Esophagus muscularis mucosa (tissue), 4 donors: ENCODE measurements around the gene MATCAP1. TPM values are rescaled to one million over a fixed set of nuclear protein-coding genes. Genes with fewer than 3 reads are reported as not detected.
A peak's percentile ranks its signal among the peaks of the same experiment; 100 is the strongest.

ENCODE experiments used
- DNase-seq: peaks from one replicate; pipeline ENCODE4 v3.0.0-alpha.2; 2017; ENCODE audit errors: extremely low spot score
- H3K27ac ChIP-seq, 4 donors: fragments of 200-600 bp; sonication (generic); replicated peaks in 1 of 4; 1 replicate in 3 of 4; 2 replicates in 1 of 4; pipeline ENCODE4 v1.5.1; 2016 to 2019; ENCODE audit warnings: mild to moderate bottlenecking in 1 of 4
- H3K27me3 ChIP-seq, 4 donors: fragments of 200-600 bp; sonication (generic); one replicate each; pipeline versions ENCODE4 v1.5.1 to v1.6.0; 2016 to 2019
- H3K36me3 ChIP-seq, 4 donors: fragments of 200-600 bp; sonication (generic); one replicate each; pipeline ENCODE4 v1.5.1; 2016 to 2019
- H3K4me1 ChIP-seq, 4 donors: fragments of 200-600 bp; sonication (generic); one replicate each; pipeline ENCODE4 v1.5.1; 2016 to 2019
- H3K4me3 ChIP-seq, 4 donors: fragments of 200-600 bp; sonication (generic); 1 replicate in 2 of 4; 2 replicates in 2 of 4; pipeline ENCODE4 v1.5.1; 2016 to 2019; ENCODE audit warnings: mild to moderate bottlenecking in 4 of 4, moderate library complexity in 1 of 4
- H3K9me3 ChIP-seq, 4 donors: fragments of 200-600 bp; sonication (generic); 1 replicate in 3 of 4; 2 replicates in 1 of 4; pipeline ENCODE4 v1.5.1; 2016 to 2019
- CTCF ChIP-seq, 3 experiments: fragments of 200-600 bp in 2 of 3; fragments of 450-650 bp in 1 of 3; sonication (generic) in 2 of 3; IDR thresholded peaks; one replicate each; pipeline ENCODE4 v1.5.1; 2017 to 2019; ENCODE audit warnings: antibody characterized with exemption in 3 of 3, mild to moderate bottlenecking in 2 of 3, moderate library complexity in 1 of 3
- EP300 ChIP-seq: sonication (generic); formaldehyde crosslinking; IDR thresholded peaks from one replicate; pipeline ENCODE4 v1.6.1; 2017; ENCODE audit warnings: antibody characterized with exemption
- POLR2A ChIP-seq: fragments of 450-650 bp; IDR thresholded peaks from one replicate; pipeline ENCODE4 v1.6.1; 2017; ENCODE audit warnings: antibody characterized with exemption, moderate library complexity, mild to moderate bottlenecking, low read depth
- POLR2AphosphoS5 ChIP-seq, 2 donors: sonication (generic); formaldehyde crosslinking; IDR thresholded peaks; one replicate each; pipeline ENCODE4 v1.6.1; 2017; ENCODE audit warnings: antibody characterized with exemption in 2 of 2
- WGBS: methylation state at CpG from one replicate; pipeline ENCODE4 v1.1.5; 2018; 5-methylcytosine and 5-hydroxymethylcytosine counted together
- intact Hi-C: fragments of 100-400 bp; cut with DNase I; formaldehyde crosslinking; loops from one replicate; pipeline ENCODE4 v1.15.1; 2023
- total RNA-seq, 4 donors: library from RNA; depleted of rRNA; stranded (reverse); fragments of >200 nt; gene quantifications; one replicate each; pipeline versions ENCODE4 v1.1.0 to v1.2.1, GENCODE V29; 2016

Gene MATCAP1
- 10 to 100 TPM in 2 of 4 donors, 1 to 10 TPM in 2; 7.8 to 17.7 (median 11.2) TPM for total RNA-seq

- DNase-seq: peak; percentile 99
- TF ChIP-seq EP300 (peak; percentile 78), POLR2A (no peak), CTCF (IDR thresholded peaks at IDR 0.05) (peak in 1 of 3 experiments; percentile 7), POLR2AphosphoS5 (IDR thresholded peaks at IDR 0.05) (peak; percentile 78 to 88)
- Histone ChIP-seq H3K27me3 (no peaks in the 10 kb centered on the region), H3K4me1 (peaks cover 25 to 63% (median 56%) of the 10 kb centered on the region in 4 donors), H3K27ac (peak within 1 kb of the TSS; percentile 94 to 95 (median 94)), H3K36me3 (no peaks in the 10 kb centered on the region), H3K9me3 (no peaks in the 10 kb centered on the region), H3K4me3 (peak within 1 kb of the TSS; percentile 70 to 92 (median 72))
- 2% methylated on average over 11 of the region's 77 CpGs for WGBS
- intact Hi-C loops: loop anchor here (2.0 kb wide), 2 partner anchors 25 to 205 kb away; partner anchors contain the start of genes FBXL8 and TRADD
Measured at GRCh38 chr16:67183627-67184452, at the start of gene MATCAP1. Gene MATCAP1, minus strand, starts transcription at chr16:67183963. Its CDS starts 3,353 bp downstream, at chr16:67180610.

- TF ChIP-seq CTCF (IDR thresholded peaks at IDR 0.05) (no peak), EP300 (no peak), POLR2A (no peak), POLR2AphosphoS5 (IDR thresholded peaks at IDR 0.05) (no peak)
- H3K4me3 ChIP-seq: no peak overlapping the region
- no peaks in the 10 kb centered on the region for H3K9me3 ChIP-seq
- intact Hi-C loops: no loop called here
- WGBS: 100% methylated on average over 4 of the region's 12 CpGs
- H3K4me1 ChIP-seq: peaks cover 14 to 25% (median 16%) of the 10 kb centered on the region in 4 donors
- no peak for DNase-seq
- no peak overlapping the region for H3K27ac ChIP-seq
- H3K27me3 ChIP-seq: no peaks in the 10 kb centered on the region
- peaks cover 39 to 80% (median 75%) of the 10 kb centered on the region in 4 donors for H3K36me3 ChIP-seq
Measured at GRCh38 chr16:67230809-67231660, 47.3 kb upstream of the MATCAP1 start.

- Histone ChIP-seq H3K27ac (no peak overlapping the region), H3K9me3 (no peaks in the 10 kb centered on the region), H3K4me1 (peaks cover 20 to 34% (median 23%) of the 10 kb centered on the region in 4 donors), H3K36me3 (peaks cover 35 to 71% (median 68%) of the 10 kb centered on the region in 4 donors), H3K4me3 (no peak overlapping the region), H3K27me3 (no peaks in the 10 kb centered on the region)
- DNase-seq: no peak
- 96% methylated on average over 14 of the region's 32 CpGs for WGBS
- no peak for TF ChIP-seq EP300
- TF ChIP-seq POLR2A: no peak
- no peak for TF ChIP-seq CTCF (IDR thresholded peaks at IDR 0.05)
- intact Hi-C loops: no loop called here
Measured at GRCh38 chr16:67229906-67230808, 46.4 kb upstream of the MATCAP1 start.

- H3K4me3 ChIP-seq: no peak overlapping the region
- H3K27ac ChIP-seq: no peak overlapping the region
- TF ChIP-seq CTCF (IDR thresholded peaks at IDR 0.05) (no peak), EP300 (no peak)
- WGBS: 81% methylated on average over 9 of the region's 9 CpGs
- peaks cover 35 to 59% (median 55%) of the 10 kb centered on the region in 4 donors for H3K36me3 ChIP-seq
- peaks cover 20 to 34% (median 25%) of the 10 kb centered on the region in 4 donors for H3K4me1 ChIP-seq
- H3K9me3 ChIP-seq: no peaks in the 10 kb centered on the region
- intact Hi-C loops: no loop called here
- H3K27me3 ChIP-seq: no peaks in the 10 kb centered on the region
- no peak for DNase-seq
Measured at GRCh38 chr16:67228905-67229304, 45.1 kb upstream of the MATCAP1 start.
